Esophagus squamous epithelium (tissue), 4 donors: ENCODE data around the gene CSTPP1.

Source experiments
- CTCF ChIP-seq, 6 experiments: fragments of 450-650 bp in 4 of 6; fragments of 200-600 bp in 2 of 6; sonication (generic) in 2 of 6; IDR thresholded peaks; one replicate each; pipeline ENCODE4 v1.5.1; 2016 to 2019; ENCODE audit warnings: antibody characterized with exemption in 6 of 6, mild to moderate bottlenecking in 4 of 6, moderate library complexity in 4 of 6
- POLR2A ChIP-seq, 4 donors: fragments of 450-650 bp; IDR thresholded peaks; one replicate each; pipeline ENCODE4 v1.6.1; 2017; ENCODE audit warnings: antibody characterized with exemption in 4 of 4, mild to moderate bottlenecking in 4 of 4, moderate library complexity in 3 of 4

DNA sequence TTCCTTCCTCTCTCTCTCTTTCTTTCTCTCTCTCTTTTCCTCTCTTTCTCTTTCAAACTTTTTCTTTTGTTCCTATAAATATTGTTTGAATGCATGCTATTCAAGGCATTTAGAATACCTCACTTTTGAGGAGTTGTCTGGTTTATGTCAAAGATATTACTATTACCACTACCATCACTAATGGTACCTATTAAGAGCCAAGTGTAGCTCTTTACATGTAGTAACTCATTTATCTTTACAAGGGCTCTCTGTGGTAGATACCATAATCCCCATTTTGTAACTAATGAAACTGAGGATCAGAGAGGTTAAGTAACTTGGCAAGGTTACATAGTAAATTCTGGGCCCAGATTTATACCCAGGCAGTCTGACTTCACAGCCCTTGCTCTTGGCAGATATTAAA is 116.0 kb downstream of the CSTPP1 start:
- TF ChIP-seq CTCF (IDR thresholded peaks at IDR 0.05) (no peak), POLR2A (IDR thresholded peaks at IDR 0.05) (no peak)
